ENCODE results near the gene SEMA4D.
A peak's percentile ranks its signal among the peaks of the same experiment; 100 is the strongest.
"Not testable (repeated sequence)": the region's sequence is repeated elsewhere in the genome, so short reads cannot be mapped to it uniquely, and the experiment has no call there.

SEMA4D gene

GRCh38 chr9:89382026-89382986 is 115.6 kb downstream of the SEMA4D start:
- DNase-seq = no peak

- DNase-seq = no peak
Measured at GRCh38 chr9:89381308-89381609, 116.7 kb downstream of the SEMA4D start.

GRCh38 chr9:89380437-89381307 is 117.2 kb downstream of the SEMA4D start:
- no peak for DNase-seq

GRCh38 chr9:89379508-89380115 is 118.3 kb downstream of the SEMA4D start:
- DNase-seq = no peak

- DNase-seq = no peak
Measured at GRCh38 chr9:89379031-89379430, 118.9 kb downstream of the SEMA4D start.

- DNase-seq = no peak
Measured at GRCh38 chr9:89378541-89378940, 119.4 kb downstream of the SEMA4D start.

- no peak for DNase-seq
Measured at GRCh38 chr9:89377411-89377810, 120.5 kb downstream of the SEMA4D start.

GRCh38 chr9:89376741-89377351 is 121.1 kb downstream of the SEMA4D start:
- DNase-seq = no peak

GRCh38 chr9:89376286-89376685 is 121.6 kb downstream of the SEMA4D start:
- DNase-seq = no peak

- peak; percentile 70 for DNase-seq
Measured at GRCh38 chr9:89375191-89375760, 122.6 kb downstream of the SEMA4D start.

GRCh38 chr9:89374176-89374575 is 123.7 kb downstream of the SEMA4D start:
- no peak for DNase-seq

GRCh38 chr9:89372979-89373378 is 124.9 kb downstream of the SEMA4D start:
- DNase-seq = no peak

GRCh38 chr9:89372230-89372816 is 125.6 kb downstream of the SEMA4D start:
- no peak for DNase-seq

- DNase-seq = not testable (repeated sequence)
Measured at GRCh38 chr9:89371791-89372190, 126.1 kb downstream of the SEMA4D start.

GRCh38 chr9:89370593-89370992 is 127.3 kb downstream of the SEMA4D start:
- DNase-seq = no peak

GRCh38 chr9:89368978-89369377 is 128.9 kb downstream of the SEMA4D start:
- no peak for DNase-seq

GRCh38 chr9:89368550-89368949 is 129.4 kb downstream of the SEMA4D start:
- DNase-seq = no peak

GRCh38 chr9:89367726-89368437 is 130.0 kb downstream of the SEMA4D start:
- DNase-seq = no peak

- no peak for DNase-seq
Measured at GRCh38 chr9:89367281-89367680, 130.6 kb downstream of the SEMA4D start.

GRCh38 chr9:89366711-89367110 is 131.2 kb downstream of the SEMA4D start:
- no peak for DNase-seq

GRCh38 chr9:89365532-89365912 is 132.4 kb downstream of the SEMA4D start:
- no peak for DNase-seq

Measured in islet precursor cell (in vitro differentiated cells).